MG63 (cell line): ENCODE results near the gene NIPSNAP3A. TPM values are rescaled to one million over a fixed set of nuclear protein-coding genes. Genes with fewer than 3 reads are reported as not detected.
"Not testable (repeated sequence)": the region's sequence is repeated elsewhere in the genome, so short reads cannot be mapped to it uniquely, and the experiment has no call there.

Source experiments
- DNase-seq: peaks from one replicate; pipeline ENCODE4 v3.0.0-alpha.2; 2020
- H3K27me3 ChIP-seq: fragments of 250-450 bp; sonication (Bioruptor Pico); 2 replicates; pipeline ENCODE4 v1.5.1; 2020; ENCODE audit warnings: mild to moderate bottlenecking, moderate library complexity
- H3K36me3 ChIP-seq: fragments of 250-450 bp; sonication (Bioruptor Pico); 2 replicates; pipeline ENCODE4 v1.5.1; 2020; ENCODE audit warnings: mild to moderate bottlenecking, moderate library complexity
- H3K4me3 ChIP-seq: fragments of 250-450 bp; sonication (Bioruptor Pico); 2 replicates; pipeline ENCODE4 v1.5.1; 2020; ENCODE audit warnings: mild to moderate bottlenecking, moderate library complexity
- H3K9me3 ChIP-seq: fragments of 250-450 bp; sonication (Bioruptor Pico); 2 replicates; pipeline ENCODE4 v1.5.1; 2020; ENCODE audit warnings: mild to moderate bottlenecking, moderate library complexity
- total RNA-seq: library from RNA; depleted of rRNA; stranded (reverse); fragments of >200 nt; shearing (Covaris generic); gene quantifications from 2 replicates; pipeline ENCODE4 v1.2.3, GENCODE V29; 2014; ENCODE audit warnings: low replicate concordance; rRNA removed

NIPSNAP3A gene
- total RNA-seq, result 37.1 and 39.2 TPM in 2 replicates

DNA sequence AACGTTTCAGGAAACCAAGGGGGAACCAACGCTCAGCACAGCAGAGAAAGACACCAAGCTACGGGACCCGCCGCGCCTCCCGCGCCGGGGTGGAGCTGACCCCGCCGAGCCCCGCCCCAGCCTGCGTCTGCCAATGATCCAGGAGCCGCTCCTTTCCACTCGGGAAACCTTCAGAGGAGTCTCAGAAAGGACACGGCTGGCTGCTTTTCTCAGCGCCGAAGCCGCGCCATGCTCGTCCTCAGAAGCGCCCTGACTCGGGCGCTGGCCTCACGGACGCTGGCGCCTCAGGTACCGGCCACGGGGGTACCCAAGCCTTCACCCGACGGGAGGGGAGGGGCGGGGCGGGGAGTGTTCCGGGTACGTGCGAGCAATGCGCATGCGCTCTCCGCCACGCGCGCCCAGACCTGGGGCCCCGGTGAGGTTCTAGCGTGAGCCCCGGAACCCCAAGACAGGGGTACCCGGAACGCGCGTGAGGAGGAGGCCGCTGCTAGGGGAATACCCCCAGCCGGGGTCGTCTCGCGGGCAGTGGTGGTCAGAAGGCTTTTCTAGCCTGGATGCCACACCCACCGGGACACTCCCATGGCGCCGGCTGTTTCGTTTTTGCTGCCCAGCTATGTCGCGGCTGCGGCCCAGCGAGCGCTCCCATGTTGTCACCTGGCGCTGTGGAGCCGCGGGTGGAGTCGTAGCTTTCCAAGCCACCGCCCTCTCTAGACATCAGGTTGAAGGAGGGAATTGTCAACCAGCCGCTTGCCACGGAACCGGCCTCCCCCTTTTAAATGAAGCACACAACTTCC lies at the start of gene NIPSNAP3A:
Gene NIPSNAP3A (plus strand): TSS at position 119 of the 794 bp plus-strand sequence. CDS start 110 bp downstream, at position 229.
- no peaks in the 10 kb centered on the region for H3K9me3 ChIP-seq
- H3K36me3 ChIP-seq, result peaks cover 7% of the 10 kb centered on the region
- H3K4me3 ChIP-seq, result peak within 1 kb of the TSS; percentile 82
- peak; percentile 83 for DNase-seq
- H3K27me3 ChIP-seq, result no peaks in the 10 kb centered on the region

DNA sequence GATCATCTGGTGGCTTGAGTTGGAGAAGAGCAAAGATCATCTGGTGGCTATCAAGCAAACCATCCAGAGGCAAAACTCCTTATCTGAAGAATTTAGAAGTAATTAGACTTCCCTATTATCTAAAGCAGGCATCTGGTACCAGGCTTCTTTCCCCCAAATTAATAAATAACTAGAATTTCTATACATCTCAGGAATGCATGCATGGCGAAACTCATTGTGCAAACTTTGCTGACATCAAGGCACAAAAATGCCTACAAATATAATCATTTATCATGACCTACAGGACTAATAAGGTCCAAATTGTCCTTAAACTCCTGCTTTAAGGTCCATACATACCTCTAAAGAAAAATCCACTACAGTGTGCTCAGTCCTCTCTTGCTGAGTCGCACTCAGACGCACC lies 47.2 kb upstream of the NIPSNAP3A start:
- Histone ChIP-seq H3K9me3 (no peaks in the 10 kb centered on the region), H3K27me3 (no peaks in the 10 kb centered on the region), H3K4me3 (no peak overlapping the region), H3K36me3 (no peaks in the 10 kb centered on the region)
- no peak for DNase-seq

DNA sequence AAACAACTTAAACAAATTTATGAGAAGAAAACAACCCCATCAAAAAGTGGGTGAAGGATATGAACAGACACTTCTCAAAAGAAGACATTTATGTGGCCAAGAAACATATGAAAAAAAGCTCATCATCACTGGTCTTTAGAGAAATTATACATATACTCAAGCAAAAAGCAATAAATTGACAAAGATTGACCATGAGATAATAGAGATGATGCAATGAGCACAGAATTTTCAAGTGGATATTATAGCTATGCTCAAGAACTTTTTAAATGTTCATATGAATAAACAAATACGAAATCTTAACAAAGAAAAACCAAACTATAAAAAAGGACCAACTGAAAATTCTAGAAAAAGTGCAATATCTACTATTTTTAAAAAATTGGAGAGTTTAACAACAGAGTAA lies 38.7 kb upstream of the NIPSNAP3A start:
- H3K9me3 ChIP-seq, H3K27me3 ChIP-seq, H3K36me3 ChIP-seq, H3K4me3 ChIP-seq, DNase-seq: not testable (repeated sequence)

DNA sequence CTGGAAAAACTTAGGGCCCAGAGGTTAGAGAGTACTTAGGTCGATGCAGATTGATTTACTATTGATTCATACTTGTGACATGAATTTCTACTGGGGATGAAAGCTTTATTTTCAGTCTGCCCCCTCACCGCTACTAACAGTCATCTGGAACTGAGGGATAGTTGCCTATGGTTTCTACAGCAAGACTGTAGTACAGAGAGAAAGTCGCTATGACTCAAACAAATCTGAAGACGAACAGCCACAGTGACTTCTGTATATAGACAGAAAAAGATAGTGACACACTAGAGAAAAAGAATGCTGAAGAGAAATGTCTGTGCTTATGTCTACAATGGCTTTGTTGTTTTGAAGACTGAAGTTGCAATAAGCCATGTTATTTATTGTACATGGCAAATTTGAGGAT lies 35.9 kb upstream of the NIPSNAP3A start:
- H3K27me3 ChIP-seq, result no peaks in the 10 kb centered on the region
- no peaks in the 10 kb centered on the region for H3K36me3 ChIP-seq
- DNase-seq, result no peak

DNA sequence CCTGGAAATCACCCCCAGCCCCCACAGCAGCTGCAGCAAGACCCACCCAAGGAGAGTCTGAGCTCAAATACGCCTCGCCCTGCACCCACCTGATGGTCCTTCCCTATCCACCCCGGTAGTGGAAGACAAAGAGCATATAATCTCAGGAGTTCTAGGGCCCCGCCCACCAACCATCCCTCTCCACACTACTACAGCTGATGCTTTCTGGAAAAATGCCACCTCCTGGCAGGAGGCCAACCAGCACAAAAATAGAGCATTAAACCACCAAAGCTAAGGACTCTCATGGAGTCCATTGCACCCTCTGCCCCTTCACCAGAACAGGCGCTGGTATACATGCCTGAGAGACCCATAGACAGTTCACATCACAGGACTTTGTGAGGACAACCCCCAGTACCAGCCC lies 22.5 kb upstream of the NIPSNAP3A start:
- H3K27me3 ChIP-seq, result no peaks in the 10 kb centered on the region
- H3K9me3 ChIP-seq, result no peaks in the 10 kb centered on the region
- no peaks in the 10 kb centered on the region for H3K36me3 ChIP-seq
- H3K4me3 ChIP-seq, result no peak overlapping the region
- DNase-seq, result no peak

More for the DNA sequence above, 35.9 kb upstream of the NIPSNAP3A start:
- Histone ChIP-seq H3K4me3 (no peak overlapping the region), H3K9me3 (0 out of 2 replicates have a peak, but pooled peaks cover 2% of the 10 kb centered on the region)

DNA sequence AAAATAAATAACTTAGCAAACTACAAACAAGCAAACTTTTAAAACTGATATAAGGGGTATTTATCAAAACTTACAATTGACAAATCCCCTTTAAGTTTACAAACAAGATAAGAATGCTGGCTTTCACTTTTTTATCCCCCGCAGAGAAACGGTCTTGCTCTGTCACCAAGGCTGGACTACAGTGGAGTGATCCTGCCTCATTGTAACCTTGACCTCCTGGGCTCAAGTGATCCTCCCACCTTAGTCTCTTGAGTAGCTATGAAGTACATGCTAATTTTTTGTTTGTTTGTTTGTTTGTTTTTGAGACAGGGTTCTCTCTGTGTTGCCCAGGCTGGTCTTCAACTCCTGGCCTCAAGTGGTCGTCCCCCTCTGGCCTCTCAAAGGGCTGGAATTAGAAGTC lies 9.0 kb upstream of the NIPSNAP3A start:
- H3K36me3 ChIP-seq, result no peaks in the 10 kb centered on the region

DNA sequence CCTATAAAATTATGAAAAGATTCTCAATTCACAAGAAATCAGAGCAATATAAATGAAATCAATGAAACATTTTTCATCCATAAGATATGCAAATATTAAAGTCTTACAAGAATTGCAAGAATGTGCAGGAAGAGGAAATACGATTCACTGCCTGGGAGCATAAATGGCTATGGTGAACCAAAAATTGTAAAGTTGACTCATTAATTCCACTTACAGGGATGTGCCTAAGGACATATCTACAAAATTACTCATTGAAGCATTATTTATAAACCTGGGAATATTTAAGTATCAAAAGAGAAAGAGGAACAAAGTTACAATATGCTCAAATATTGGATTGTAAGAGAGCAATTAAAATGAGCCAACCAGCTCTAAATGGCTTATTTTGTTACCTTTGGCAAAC lies 6.9 kb upstream of the NIPSNAP3A start:
- Histone ChIP-seq H3K27me3 (no peaks in the 10 kb centered on the region), H3K36me3 (no peaks in the 10 kb centered on the region), H3K9me3 (no peaks in the 10 kb centered on the region), H3K4me3 (no peak overlapping the region)
- DNase-seq, result no peak

More for the DNA sequence above, 9.0 kb upstream of the NIPSNAP3A start:
- Histone ChIP-seq H3K9me3 (no peaks in the 10 kb centered on the region), H3K4me3 (no peak overlapping the region), H3K27me3 (no peaks in the 10 kb centered on the region)
- DNase-seq, result no peak

DNA sequence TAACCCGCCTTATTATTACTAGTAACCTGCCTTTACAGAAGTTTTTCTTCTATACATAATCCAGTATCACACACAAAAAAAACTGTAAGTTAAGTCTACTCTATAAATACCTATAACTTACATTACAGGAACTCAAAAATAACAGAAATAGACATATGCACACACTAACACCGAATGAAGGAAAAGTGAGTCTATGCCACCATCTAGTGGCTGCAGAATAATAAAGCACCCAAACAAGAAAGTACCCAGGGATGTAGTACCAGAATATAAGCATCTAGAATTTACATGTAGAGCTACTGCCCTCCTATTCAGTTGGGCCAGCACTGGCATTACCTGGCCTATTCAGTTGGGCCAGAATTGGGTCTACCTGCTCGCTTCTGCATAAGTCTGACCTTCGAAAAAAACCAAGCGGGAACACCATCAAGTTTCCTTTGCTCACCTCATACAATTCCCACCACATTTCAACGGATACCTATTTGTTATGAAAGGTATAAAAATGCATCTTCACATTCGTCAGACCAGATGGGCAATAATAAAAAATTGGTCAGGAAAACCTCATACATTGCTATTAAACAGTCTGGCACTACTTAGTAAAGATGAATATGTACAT lies 4.0 kb upstream of the NIPSNAP3A start:
- DNase-seq, result no peak
- Histone ChIP-seq H3K9me3 (no peaks in the 10 kb centered on the region), H3K4me3 (no peak overlapping the region), H3K27me3 (no peaks in the 10 kb centered on the region), H3K36me3 (no peaks in the 10 kb centered on the region)

DNA sequence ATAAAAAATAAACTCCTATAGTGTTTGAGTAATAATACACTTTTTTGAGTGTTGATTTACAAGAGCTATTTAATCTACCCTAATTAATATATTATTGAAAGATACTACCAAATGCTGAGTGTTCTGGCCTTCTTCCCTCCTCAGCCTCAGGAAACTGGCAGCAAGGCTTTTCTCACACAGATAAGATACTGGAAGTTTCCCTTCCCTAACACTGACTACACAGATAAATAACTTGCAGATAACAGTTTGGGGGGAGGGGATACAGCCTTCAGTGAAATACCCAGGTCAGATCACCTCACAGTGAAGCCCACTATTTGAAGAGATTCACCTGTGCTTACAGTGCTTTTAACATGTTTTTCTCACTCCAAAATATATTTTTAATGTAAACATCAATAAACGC lies 1.6 kb upstream of the NIPSNAP3A start:
- Histone ChIP-seq H3K36me3 (no peaks in the 10 kb centered on the region), H3K9me3 (no peaks in the 10 kb centered on the region), H3K27me3 (no peaks in the 10 kb centered on the region), H3K4me3 (no peak overlapping the region)
- DNase-seq, result no peak

DNA sequence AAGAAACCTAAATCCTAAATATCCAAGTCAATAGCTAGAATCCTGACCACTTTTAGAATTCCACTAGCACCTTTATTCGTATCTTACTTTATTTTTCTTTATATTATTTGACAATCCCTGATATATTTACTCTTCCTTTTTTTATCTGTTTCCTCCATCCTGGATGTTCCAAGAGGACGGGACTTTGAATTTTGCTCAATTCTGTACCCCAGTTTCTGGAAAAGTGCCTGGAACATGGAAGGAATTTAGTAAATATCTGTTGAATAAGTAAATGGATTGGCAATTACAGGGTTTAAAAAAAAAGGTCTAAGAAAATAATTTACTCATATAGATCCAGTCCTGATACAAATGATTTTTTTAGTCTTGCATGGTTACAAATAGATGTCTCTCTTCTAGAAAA lies 1.2 kb upstream of the NIPSNAP3A start:
- Histone ChIP-seq H3K9me3 (no peaks in the 10 kb centered on the region), H3K27me3 (no peaks in the 10 kb centered on the region), H3K36me3 (peaks cover 1% of the 10 kb centered on the region; the same call in 1 of the 2 replicates), H3K4me3 (no peak overlapping the region)
- DNase-seq, result no peak

DNA sequence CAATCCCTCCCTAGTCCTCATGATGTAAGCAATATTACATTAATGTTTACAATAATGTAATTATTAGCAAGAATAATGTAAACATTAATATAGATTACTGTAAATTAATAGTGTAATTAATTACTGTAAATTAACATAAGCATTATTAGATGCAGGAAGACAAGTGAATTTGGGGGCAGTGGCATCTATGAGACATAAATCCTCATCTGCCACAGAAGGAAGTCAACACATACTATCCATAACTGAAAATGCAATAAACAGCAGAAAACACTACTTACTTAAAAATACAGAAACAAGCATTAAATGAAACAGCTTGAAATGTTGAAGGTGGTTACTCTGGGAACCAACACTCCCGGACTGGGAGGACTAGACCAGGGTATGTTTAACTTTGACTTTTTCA lies 685 bp upstream of the NIPSNAP3A start:
- no peak for DNase-seq
- Histone ChIP-seq H3K9me3 (no peaks in the 10 kb centered on the region), H3K27me3 (no peaks in the 10 kb centered on the region), H3K36me3 (peaks cover 6% of the 10 kb centered on the region), H3K4me3 (peak overlapping the region; percentile 82)

DNA sequence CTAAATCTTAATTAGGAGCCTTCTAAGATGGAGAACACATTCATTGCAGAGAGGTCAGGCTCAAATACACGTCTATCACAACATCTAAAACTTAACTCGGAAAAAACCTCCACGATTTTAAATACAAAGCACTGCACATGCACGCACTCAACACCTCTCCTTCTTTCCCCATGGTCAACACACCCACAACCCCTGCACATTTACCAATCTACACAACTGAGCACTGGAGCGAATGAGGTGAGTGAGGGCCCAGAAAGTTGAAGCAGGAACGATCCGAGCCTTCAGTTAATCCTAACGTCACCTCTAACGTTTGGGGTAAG lies 278 bp upstream of the NIPSNAP3A start:
- Histone ChIP-seq H3K27me3 (no peaks in the 10 kb centered on the region), H3K36me3 (peaks cover 6% of the 10 kb centered on the region), H3K9me3 (no peaks in the 10 kb centered on the region), H3K4me3 (peak overlapping the region; percentile 82)
- no peak for DNase-seq

DNA sequence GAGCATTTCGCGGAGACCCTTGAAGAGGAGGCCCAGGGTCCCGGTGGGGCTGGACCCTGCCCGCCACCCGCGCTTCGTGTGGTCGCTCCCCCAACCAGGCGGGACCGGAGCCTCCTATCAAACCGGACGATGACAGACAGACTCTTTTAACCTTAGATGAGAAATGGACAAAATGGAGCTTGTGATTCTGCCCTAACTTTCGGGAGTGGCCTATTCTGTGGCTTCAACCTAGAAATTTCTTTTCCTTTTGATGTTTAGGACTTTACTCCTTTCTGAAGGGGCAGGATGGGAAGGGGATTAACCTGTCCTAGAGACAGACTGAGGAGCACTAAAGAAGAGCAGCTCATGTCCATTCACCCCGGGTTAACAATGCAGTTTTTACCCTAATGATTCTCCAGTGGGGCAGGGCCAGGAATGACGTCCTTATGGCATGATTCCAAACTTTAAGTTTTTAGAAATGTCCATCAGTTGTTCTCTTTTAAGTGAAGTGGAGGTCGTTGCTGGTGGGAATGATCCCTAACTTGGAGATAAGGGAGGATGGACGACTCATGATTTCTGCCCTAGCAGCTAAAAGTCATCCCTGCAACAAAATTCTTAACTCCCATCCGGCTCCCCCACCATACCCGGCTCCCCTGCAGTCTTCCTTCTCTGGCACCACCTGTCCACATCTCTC lies 1.0 kb downstream of the NIPSNAP3A start:
- H3K36me3 ChIP-seq, result peaks cover 12% of the 10 kb centered on the region
- no peaks in the 10 kb centered on the region for H3K9me3 ChIP-seq
- no peaks in the 10 kb centered on the region for H3K27me3 ChIP-seq
- DNase-seq, result no peak
- H3K4me3 ChIP-seq, result peak overlapping the region; percentile 82

DNA sequence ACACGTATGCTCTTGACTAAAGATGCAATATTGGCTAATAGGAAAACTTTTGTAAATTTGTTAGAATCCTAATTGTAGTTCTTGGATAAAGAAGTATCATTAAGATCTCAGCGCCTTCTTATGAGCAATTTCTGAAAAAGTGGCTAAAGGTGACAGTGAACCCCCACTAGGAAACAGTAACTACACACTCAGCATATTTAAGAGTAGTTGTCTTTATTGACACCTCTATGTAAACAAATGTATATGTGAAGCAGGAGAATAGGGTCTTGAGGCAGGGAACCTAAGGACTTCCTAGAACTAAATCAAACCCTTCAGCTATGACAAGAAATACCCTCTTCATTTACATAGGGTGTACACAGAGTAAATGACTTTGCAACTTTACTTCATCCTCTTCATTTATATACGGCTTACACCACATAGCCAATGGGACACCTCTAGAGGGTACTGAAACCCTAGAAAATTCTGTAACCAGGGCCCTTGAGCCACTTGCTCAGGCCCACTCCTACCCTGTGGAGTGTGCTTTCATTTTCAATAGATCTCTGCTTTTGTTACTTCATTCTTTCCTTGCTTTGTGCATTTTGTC lies 2.8 kb downstream of the NIPSNAP3A start:
- Histone ChIP-seq H3K4me3 (no peak overlapping the region), H3K36me3 (peaks cover 12% of the 10 kb centered on the region), H3K9me3 (no peaks in the 10 kb centered on the region), H3K27me3 (no peaks in the 10 kb centered on the region)
- no peak for DNase-seq

DNA sequence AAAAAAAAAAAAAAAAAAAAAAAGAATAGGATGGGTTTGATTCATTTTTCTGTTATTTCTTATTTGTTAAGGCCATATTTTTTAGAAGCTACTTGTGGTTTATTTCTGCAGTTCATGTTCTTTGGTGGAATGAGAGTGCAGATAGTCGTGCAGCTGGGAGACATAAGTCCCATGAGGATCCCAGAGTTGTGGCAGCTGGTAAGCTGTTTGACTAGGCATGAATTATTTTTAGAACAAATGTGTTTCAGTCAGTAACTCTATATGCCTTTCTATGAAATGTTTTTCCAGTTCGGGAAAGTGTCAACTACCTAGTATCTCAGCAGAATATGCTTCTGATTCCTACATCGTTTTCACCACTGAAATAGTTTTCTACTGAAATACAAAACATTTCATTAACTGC lies 11.5 kb downstream of the NIPSNAP3A start:
- no peak for DNase-seq
- Histone ChIP-seq H3K9me3 (no peaks in the 10 kb centered on the region), H3K36me3 (peaks cover 2% of the 10 kb centered on the region; the same call in 1 of the 2 replicates), H3K27me3 (no peaks in the 10 kb centered on the region), H3K4me3 (no peak overlapping the region)

DNA sequence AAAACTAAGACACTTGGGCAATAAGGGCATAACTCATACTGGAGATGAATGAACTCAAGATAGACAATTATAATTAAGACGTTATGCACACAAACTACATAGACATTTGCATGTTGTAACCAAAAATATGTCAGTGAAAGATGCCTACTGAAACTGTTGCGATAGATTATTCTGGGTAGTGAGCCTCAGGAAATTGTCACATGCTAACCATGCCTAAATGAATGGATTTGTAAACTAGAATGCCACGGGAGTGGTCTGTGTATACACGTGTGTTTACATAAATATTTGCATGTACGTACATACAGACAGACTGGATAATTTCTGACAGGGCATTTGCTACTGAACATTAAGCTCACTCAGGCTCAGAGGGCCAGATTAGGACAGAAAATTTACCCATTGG lies 17.7 kb downstream of the NIPSNAP3A start:
- Histone ChIP-seq H3K36me3 (peaks cover 2% of the 10 kb centered on the region; the same call in 1 of the 2 replicates), H3K27me3 (no peaks in the 10 kb centered on the region), H3K4me3 (no peak overlapping the region; the same call in 1 of the 2 replicates), H3K9me3 (no peaks in the 10 kb centered on the region)
- DNase-seq, result no peak

DNA sequence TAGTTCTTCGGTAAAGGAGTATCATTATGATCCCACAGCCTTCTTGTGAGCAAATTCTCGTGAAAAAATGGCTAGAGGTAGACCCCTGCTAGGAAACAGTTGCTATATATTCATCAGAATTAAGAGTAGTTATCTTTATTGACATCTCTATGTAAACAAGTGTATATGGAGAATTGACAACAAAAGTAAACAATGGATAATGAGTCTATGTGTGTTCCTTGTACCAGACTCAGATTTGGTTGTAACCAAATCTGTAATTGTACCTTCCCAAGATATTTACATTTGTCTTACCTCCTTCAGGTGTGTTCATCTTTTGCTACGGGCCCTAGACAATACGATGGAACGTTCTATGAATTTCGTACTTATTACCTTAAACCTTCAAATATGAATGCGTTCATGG lies 18.5 kb downstream of the NIPSNAP3A start:
- DNase-seq, result no peak
- H3K36me3 ChIP-seq, result no peaks in the 10 kb centered on the region
- H3K4me3 ChIP-seq, result no peak overlapping the region
- no peaks in the 10 kb centered on the region for H3K9me3 ChIP-seq
- no peaks in the 10 kb centered on the region for H3K27me3 ChIP-seq
